Neural cell (in vitro differentiated cells): ENCODE data around the gene CLEC16A. TPM values are rescaled to one million over a fixed set of nuclear protein-coding genes. Genes with fewer than 3 reads are reported as not detected.

Source experiments
- H2AFZ ChIP-seq: fragments of 200-600, 300-800 bp; sonication (generic), shearing (Covaris generic); 2 replicates; pipeline ENCODE4 v1.6.0; 2014; ENCODE audit warnings: low read depth, mild to moderate bottlenecking, antibody characterized with exemption, low read length, moderate library complexity
- H3F3A ChIP-seq: fragments of 200-600 bp; shearing (Covaris generic); 2 replicates; pipeline ENCODE4 v1.6.1; 2016; ENCODE audit warnings: mild to moderate bottlenecking, moderate library complexity, mixed read lengths, antibody characterized with exemption, low read length; ENCODE audit not compliant: insufficient read depth, poor library complexity, severe bottlenecking
- H3K27ac ChIP-seq: fragments of 200-600, 300-800 bp; sonication (generic), shearing (Covaris generic); 2 replicates; pipeline ENCODE4 v1.5.1; 2014; ENCODE audit warnings: mild to moderate bottlenecking, low read length, moderate library complexity
- H3K27me3 ChIP-seq: fragments of 300-800, 200-600 bp; sonication (generic), shearing (Covaris generic); 2 replicates; pipeline ENCODE4 v1.6.0; 2014; ENCODE audit warnings: mild to moderate bottlenecking, low read depth, low read length, moderate library complexity; ENCODE audit not compliant: insufficient read depth
- H3K36me3 ChIP-seq: fragments of 300-800, 200-600 bp; sonication (generic), shearing (Covaris generic); 2 replicates; pipeline ENCODE4 v1.5.1; 2014; ENCODE audit warnings: mild to moderate bottlenecking, antibody characterized with exemption, low read length, moderate library complexity; ENCODE audit not compliant: insufficient read depth
- H3K4me2 ChIP-seq: fragments of 300-800, 200-600 bp; sonication (generic), shearing (Covaris generic); 2 replicates; pipeline ENCODE4 v1.6.0; 2014; ENCODE audit warnings: mild to moderate bottlenecking, low read length
- H3K4me3 ChIP-seq: fragments of 300-800, 200-600 bp; sonication (generic), shearing (Covaris generic); 2 replicates; pipeline ENCODE4 v1.5.1; 2014; ENCODE audit warnings: mild to moderate bottlenecking, low read length, moderate library complexity
- H3K79me2 ChIP-seq: fragments of 200-600 bp; shearing (Covaris generic); replicated peaks from 2 replicates; pipeline ENCODE4 v1.6.0; 2014; ENCODE audit warnings: mild to moderate bottlenecking, low read length, moderate library complexity; ENCODE audit not compliant: insufficient read depth
- H3K9ac ChIP-seq: fragments of 300-800, 200-600 bp; sonication (generic), shearing (Covaris generic); 2 replicates; pipeline ENCODE4 v1.6.1; 2016; ENCODE audit warnings: mild to moderate bottlenecking, low read length, mixed read lengths
- H3K9me2 ChIP-seq: fragments of 200-600 bp; shearing (Covaris generic); 2 replicates; pipeline ENCODE4 v1.6.1; 2016; ENCODE audit warnings: mild to moderate bottlenecking, low read length, mixed read lengths; ENCODE audit not compliant: insufficient read depth
- H3K9me3 ChIP-seq: fragments of 200-600, 300-800 bp; sonication (generic), shearing (Covaris generic); 2 replicates; pipeline ENCODE4 v1.6.1; 2016; ENCODE audit warnings: mild to moderate bottlenecking, mixed run types, low read length, moderate library complexity, mixed read lengths
- H4K20me1 ChIP-seq: fragments of 200-600 bp; shearing (Covaris generic); 2 replicates; pipeline ENCODE4 v1.6.1; 2016; ENCODE audit warnings: mild to moderate bottlenecking, mixed run types; ENCODE audit not compliant: insufficient read depth
- EP300 ChIP-seq: fragments of 450-650 bp; conservative IDR thresholded peaks from 2 replicates; pipeline ENCODE4 v1.6.1; 2014; ENCODE audit warnings: antibody characterized with exemption, mild to moderate bottlenecking, moderate library complexity; ENCODE audit not compliant: poor library complexity, severe bottlenecking
- EZH2 ChIP-seq: fragments of 200-600, 300-800 bp; shearing (Covaris generic), sonication (generic); IDR thresholded peaks from 2 replicates; pipeline ENCODE4 v1.6.1; 2014; ENCODE audit warnings: antibody characterized with exemption, low read length, borderline replicate concordance, mild to moderate bottlenecking; ENCODE audit not compliant: insufficient read depth, poor library complexity, severe bottlenecking
- MXI1 ChIP-seq: fragments of 450-650 bp; conservative IDR thresholded peaks from 2 replicates; pipeline ENCODE4 v1.6.1; 2014; ENCODE audit warnings: antibody characterized with exemption, mild to moderate bottlenecking; ENCODE audit not compliant: poor library complexity, severe bottlenecking
- POLR2AphosphoS5 ChIP-seq: IDR thresholded peaks from 2 replicates; pipeline ENCODE4 v1.6.1; 2012
- RAD21 ChIP-seq: fragments of 450-650 bp; conservative IDR thresholded peaks from 2 replicates; pipeline ENCODE4 v1.6.1; 2014; ENCODE audit warnings: antibody characterized with exemption, mild to moderate bottlenecking, moderate library complexity
- REST ChIP-seq: IDR thresholded peaks from 2 replicates; pipeline ENCODE4 v1.6.1; 2012; ENCODE audit warnings: borderline replicate concordance
- SMC3 ChIP-seq: fragments of 450-650 bp; conservative IDR thresholded peaks from 2 replicates; pipeline ENCODE4 v1.6.1; 2014; ENCODE audit warnings: antibody characterized with exemption, mild to moderate bottlenecking, moderate library complexity; ENCODE audit not compliant: poor library complexity
- TAF1 ChIP-seq: IDR thresholded peaks from 2 replicates; pipeline ENCODE4 v1.6.1; 2012; ENCODE audit warnings: low read depth
- polyA plus RNA-seq: library from polyadenylated mRNA; depleted of rRNA; stranded (reverse); fragments of >200 nt; gene quantifications from 2 replicates; pipeline ENCODE4 v1.2.3, GENCODE V29; 2014
- TF ChIP-seq, protein P1 (sequence below): fragments of 450-650 bp; IDR thresholded peaks from 2 replicates; pipeline ENCODE4 v1.5.1; 2014; ENCODE audit warnings: antibody characterized with exemption, mild to moderate bottlenecking, moderate library complexity; ENCODE audit not compliant: poor library complexity, severe bottlenecking

CLEC16A gene
- polyA plus RNA-seq, 1 donor from 2014 or later = 11.1 TPM

- H3K9ac ChIP-seq = no peak overlapping the region
- no peak overlapping the region for H3K4me2 ChIP-seq
- H4K20me1 ChIP-seq = no peaks in the 10 kb centered on the region
- no peaks in the 10 kb centered on the region for H3K9me3 ChIP-seq
- H3K9me2 ChIP-seq = no peaks in the 10 kb centered on the region
- H3K79me2 ChIP-seq = no peaks in the 10 kb centered on the region
- TF ChIP-seq POLR2AphosphoS5 (no peak), EP300 (no peak), REST (no peak), TAF1 (no peak)
- TF ChIP-seq, protein P1, sequence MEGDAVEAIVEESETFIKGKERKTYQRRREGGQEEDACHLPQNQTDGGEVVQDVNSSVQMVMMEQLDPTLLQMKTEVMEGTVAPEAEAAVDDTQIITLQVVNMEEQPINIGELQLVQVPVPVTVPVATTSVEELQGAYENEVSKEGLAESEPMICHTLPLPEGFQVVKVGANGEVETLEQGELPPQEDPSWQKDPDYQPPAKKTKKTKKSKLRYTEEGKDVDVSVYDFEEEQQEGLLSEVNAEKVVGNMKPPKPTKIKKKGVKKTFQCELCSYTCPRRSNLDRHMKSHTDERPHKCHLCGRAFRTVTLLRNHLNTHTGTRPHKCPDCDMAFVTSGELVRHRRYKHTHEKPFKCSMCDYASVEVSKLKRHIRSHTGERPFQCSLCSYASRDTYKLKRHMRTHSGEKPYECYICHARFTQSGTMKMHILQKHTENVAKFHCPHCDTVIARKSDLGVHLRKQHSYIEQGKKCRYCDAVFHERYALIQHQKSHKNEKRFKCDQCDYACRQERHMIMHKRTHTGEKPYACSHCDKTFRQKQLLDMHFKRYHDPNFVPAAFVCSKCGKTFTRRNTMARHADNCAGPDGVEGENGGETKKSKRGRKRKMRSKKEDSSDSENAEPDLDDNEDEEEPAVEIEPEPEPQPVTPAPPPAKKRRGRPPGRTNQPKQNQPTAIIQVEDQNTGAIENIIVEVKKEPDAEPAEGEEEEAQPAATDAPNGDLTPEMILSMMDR = no peak
- H3K36me3 ChIP-seq = no peaks in the 10 kb centered on the region
- H3K27me3 ChIP-seq = no peaks in the 10 kb centered on the region
- no peak overlapping the region for H3K27ac ChIP-seq
- H3F3A ChIP-seq = no peaks in the 10 kb centered on the region
- H3K4me3 ChIP-seq = no peak overlapping the region
- no peak overlapping the region for H2AFZ ChIP-seq
Observed at GRCh38 chr16:11098601-11099390, 154.4 kb downstream of the CLEC16A start.

DNA sequence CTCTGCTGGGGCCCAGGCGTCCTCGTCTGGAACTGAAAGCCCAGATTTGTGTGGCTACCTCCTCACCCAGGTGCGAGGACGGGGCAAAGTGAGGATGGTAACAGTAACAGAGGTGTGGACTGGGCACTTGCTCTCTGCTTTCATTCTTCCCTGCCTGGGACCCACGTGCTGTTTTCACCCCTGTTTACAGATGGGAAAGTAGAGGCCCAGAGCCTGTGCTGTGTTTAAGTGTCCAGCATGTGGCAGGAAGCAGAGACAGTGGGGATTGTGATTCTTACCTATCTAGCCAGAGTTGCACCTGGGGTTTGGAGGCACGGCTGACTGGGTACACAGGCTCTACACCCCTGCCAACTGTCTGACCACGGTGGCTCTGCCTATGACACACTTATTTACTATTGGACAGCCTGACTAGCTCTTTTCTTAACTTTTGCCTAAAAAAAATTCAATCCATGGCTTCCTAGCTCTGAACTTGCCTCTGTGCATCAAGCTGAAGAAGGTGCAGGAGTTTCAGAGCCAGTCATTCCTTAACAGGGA, 155.4 kb downstream of the CLEC16A start:
- H4K20me1 ChIP-seq = no peaks in the 10 kb centered on the region
- H3K4me2 ChIP-seq = no peak overlapping the region
- no peak for TF ChIP-seq TAF1
- TF ChIP-seq RAD21 = no peak
- no peak for TF ChIP-seq POLR2AphosphoS5
- TF ChIP-seq, protein P1 = no peak
- TF ChIP-seq REST = no peak
- TF ChIP-seq EP300 = no peak
- TF ChIP-seq EZH2 = no peak
- no peak for TF ChIP-seq SMC3
- no peak for TF ChIP-seq MXI1
- H3K9me2 ChIP-seq = no peaks in the 10 kb centered on the region
- no peaks in the 10 kb centered on the region for H3K36me3 ChIP-seq
- no peak overlapping the region for H2AFZ ChIP-seq
- no peak overlapping the region for H3K4me3 ChIP-seq
- no peaks in the 10 kb centered on the region for H3K27me3 ChIP-seq
- H3K79me2 ChIP-seq = no peaks in the 10 kb centered on the region
- no peaks in the 10 kb centered on the region for H3K9me3 ChIP-seq
- no peak overlapping the region for H3K9ac ChIP-seq
- H3F3A ChIP-seq = no peaks in the 10 kb centered on the region
- H3K27ac ChIP-seq = no peak overlapping the region
